Gastroesophageal sphincter (tissue), 3 donors: Measurements from ENCODE around the gene ACCSL.

ENCODE experiments used
- CTCF ChIP-seq, 4 experiments: fragments of 200-600 bp in 2 of 4; fragments of 450-650 bp in 2 of 4; sonication (generic) in 1 of 4; IDR thresholded peaks; one replicate each; pipeline ENCODE4 v1.5.1; 2017 to 2019; ENCODE audit warnings: antibody characterized with exemption in 4 of 4, mild to moderate bottlenecking in 2 of 4, moderate library complexity in 2 of 4
- POLR2AphosphoS5 ChIP-seq: sonication (generic); formaldehyde crosslinking; IDR thresholded peaks from one replicate; pipeline ENCODE4 v1.6.1; 2017; ENCODE audit warnings: antibody characterized with exemption

GRCh38 chr11:44095506-44096359 lies 48.0 kb downstream of the ACCSL start, which contains the start of gene EXT2:
- TF ChIP-seq POLR2AphosphoS5 (peak; percentile 49), CTCF (IDR thresholded peaks at IDR 0.05) (peak; percentile 85 to 94 (median 90))
